Adipocyte (in vitro differentiated cells): ENCODE measurements around the gene PTPRK.
A peak's percentile ranks its signal among the peaks of the same experiment; 100 is the strongest.

Source experiments
- DNase-seq: peaks from one replicate; pipeline ENCODE4 v3.0.0-alpha.2; 2015; ENCODE audit warnings: low read depth
- H3K27me3 ChIP-seq: replicated peaks from 2 replicates; pipeline ENCODE4 v1.7.0; 2013; ENCODE audit warnings: mild to moderate bottlenecking, low read length, moderate library complexity; ENCODE audit not compliant: control insufficient read depth, insufficient read depth
- H3K36me3 ChIP-seq: 2 replicates; pipeline ENCODE4 v1.7.0; 2013; ENCODE audit warnings: low read length, mild to moderate bottlenecking, moderate library complexity; ENCODE audit not compliant: control insufficient read depth, insufficient read depth, severe bottlenecking
- H3K4me1 ChIP-seq: 2 replicates; pipeline ENCODE4 v1.7.0; 2013; ENCODE audit warnings: mild to moderate bottlenecking, low read length, moderate library complexity; ENCODE audit not compliant: control insufficient read depth, insufficient read depth
- H3K4me3 ChIP-seq: 2 replicates; pipeline ENCODE4 v1.7.0; 2013; ENCODE audit warnings: mild to moderate bottlenecking, low read length, moderate library complexity
- H3K9ac ChIP-seq: 2 replicates; pipeline ENCODE4 v1.7.0; 2013; ENCODE audit warnings: mild to moderate bottlenecking, low read length, moderate library complexity
- H3K9me3 ChIP-seq: 2 replicates; pipeline ENCODE4 v1.7.0; 2013; ENCODE audit warnings: mild to moderate bottlenecking, low read length, moderate library complexity; ENCODE audit not compliant: control insufficient read depth

PTPRK gene

DNA sequence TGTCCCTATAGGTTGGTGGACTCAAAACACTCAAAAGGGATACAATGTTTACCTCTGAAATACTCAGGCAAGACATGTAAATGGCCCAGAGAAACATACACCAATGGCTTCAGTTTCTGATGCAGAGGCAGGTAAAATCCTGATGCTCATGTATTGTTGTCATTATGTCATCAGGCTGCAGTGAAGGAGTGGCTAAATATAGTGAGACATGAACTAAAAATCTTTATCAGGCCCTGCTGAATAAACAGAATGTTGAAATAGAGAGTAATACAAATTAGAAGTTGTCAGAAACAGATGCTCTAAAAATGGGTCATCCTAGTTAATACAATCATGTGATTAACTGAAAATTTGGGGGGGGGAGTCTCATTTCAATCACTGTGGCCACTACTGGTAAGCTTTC is 20.4 kb downstream of the PTPRK start:
- Histone ChIP-seq H3K9me3 (no peaks in the 10 kb centered on the region), H3K4me1 (no peaks in the 10 kb centered on the region), H3K27me3 (no peaks in the 10 kb centered on the region), H3K4me3 (no peak overlapping the region), H3K36me3 (no peaks in the 10 kb centered on the region), H3K9ac (no peak overlapping the region)
- DNase-seq: peak; percentile 47

DNA sequence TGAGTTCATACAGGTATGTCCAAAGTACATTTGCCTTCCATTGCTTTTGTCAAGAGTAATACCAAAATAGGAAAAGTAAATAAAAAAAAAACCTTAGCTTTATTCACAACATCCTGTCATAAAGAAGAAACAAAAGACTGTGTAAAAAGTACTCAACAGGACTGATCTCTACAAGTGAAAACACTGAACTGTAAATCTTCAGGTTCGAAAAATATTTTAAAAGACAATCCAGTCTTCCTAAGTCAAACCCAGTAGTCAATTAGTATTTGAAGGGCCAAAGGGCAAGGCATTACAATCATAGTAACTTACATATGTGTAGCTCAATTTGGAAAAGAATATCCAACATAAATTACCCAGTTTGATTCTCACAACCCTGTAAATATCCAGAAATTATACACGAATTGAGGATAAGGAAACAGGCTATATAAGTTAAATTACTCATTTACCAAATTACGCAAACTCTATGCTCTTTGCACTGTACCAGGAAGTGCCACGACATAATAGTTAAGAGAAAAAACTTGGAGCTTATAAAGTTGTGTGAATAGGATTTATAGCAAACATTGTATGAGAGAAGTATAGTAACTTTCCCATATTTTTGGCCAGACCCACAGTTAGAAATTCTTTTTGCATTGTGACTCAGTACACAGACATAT is 21.2 kb downstream of the PTPRK start:
- Histone ChIP-seq H3K9ac (no peak overlapping the region), H3K9me3 (no peaks in the 10 kb centered on the region), H3K4me1 (no peaks in the 10 kb centered on the region), H3K36me3 (no peaks in the 10 kb centered on the region), H3K4me3 (no peak overlapping the region), H3K27me3 (no peaks in the 10 kb centered on the region)
- no peak for DNase-seq

DNA sequence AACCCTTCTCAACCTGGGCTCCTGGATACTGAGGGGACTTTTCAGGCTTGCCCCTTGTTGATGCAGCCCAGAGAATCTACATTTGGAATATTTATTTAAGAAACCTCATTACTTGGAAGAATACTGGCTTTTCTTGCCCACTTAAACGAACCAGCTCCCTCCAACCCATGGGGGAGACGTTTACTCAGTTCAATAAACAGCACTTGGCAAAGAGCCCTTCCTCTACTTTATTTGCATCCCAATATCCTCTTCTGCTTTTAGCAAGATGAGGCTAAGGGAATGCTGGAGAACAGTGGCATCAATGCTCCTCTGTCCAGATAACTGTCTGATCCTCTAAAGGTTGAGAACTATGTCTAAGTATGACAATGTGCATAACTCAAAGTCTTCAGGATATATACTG is 22.2 kb downstream of the PTPRK start:
- no peak for DNase-seq
- no peak overlapping the region for H3K4me3 ChIP-seq
- H3K4me1 ChIP-seq: no peaks in the 10 kb centered on the region
- no peaks in the 10 kb centered on the region for H3K36me3 ChIP-seq
- no peak overlapping the region for H3K9ac ChIP-seq
- no peaks in the 10 kb centered on the region for H3K27me3 ChIP-seq
- no peaks in the 10 kb centered on the region for H3K9me3 ChIP-seq

DNA sequence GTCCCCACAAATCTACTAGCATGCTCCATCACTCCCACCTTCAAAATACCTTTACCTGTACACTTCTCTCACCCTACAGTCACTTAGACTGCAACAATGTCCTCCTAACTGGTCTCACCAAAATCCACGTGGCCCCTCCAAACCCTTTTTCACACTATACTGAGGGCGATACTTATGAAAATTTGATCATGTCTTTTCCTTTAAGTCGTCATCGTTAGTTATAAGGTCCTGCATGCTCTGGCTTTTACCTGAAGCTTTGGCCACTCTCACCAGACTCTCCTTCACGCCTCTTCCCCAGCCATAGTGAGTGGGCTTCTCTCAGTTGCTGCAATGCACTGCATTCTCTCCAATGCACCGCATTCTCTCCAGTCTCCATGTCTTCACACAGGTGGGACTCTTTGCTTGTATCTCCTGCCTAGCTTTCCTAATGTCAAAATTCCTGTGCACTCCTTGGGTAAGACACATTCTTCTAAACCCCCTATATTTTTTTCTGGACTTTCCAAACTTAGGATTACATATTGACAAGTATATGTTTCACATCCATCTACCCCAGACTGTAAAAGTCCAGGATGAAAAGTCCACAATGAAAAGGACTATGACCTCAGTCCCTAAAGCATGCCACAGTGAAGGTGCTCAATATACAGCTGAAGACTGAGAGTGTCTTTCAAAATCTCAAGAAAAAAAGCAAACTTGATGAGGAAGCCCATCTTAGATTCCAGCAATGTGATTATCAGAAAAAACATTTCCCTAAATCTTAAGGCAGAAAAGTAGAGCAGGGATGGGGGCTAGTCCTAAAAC is 24.7 kb downstream of the PTPRK start:
- H3K36me3 ChIP-seq: no peaks in the 10 kb centered on the region
- peaks cover 6% of the 10 kb centered on the region for H3K4me1 ChIP-seq
- H3K27me3 ChIP-seq: no peaks in the 10 kb centered on the region
- H3K9me3 ChIP-seq: no peaks in the 10 kb centered on the region
- H3K4me3 ChIP-seq: no peak overlapping the region
- H3K9ac ChIP-seq: no peak overlapping the region
- no peak for DNase-seq

DNA sequence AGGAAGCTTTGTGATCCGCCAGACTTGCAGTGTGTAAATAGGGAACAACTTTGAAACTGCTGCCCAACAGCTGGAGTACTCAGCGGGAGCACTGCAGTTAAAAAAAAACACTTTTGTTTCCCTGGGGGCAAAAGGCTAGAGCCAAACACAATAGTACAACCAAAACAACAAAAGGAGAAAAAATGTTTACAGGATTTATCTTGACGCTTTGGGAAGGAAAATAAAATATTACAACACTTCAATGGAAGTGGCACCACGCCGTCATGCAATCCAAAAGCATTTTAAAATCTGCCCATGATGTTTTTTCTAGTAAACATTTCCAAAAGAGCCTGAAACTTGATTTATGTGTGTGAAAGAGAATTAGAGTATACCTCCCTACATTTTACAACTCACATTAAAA is 26.0 kb downstream of the PTPRK start:
- H3K4me3 ChIP-seq: no peak overlapping the region
- no peaks in the 10 kb centered on the region for H3K36me3 ChIP-seq
- peaks cover 6% of the 10 kb centered on the region for H3K4me1 ChIP-seq
- no peak for DNase-seq
- H3K9me3 ChIP-seq: no peaks in the 10 kb centered on the region
- no peaks in the 10 kb centered on the region for H3K27me3 ChIP-seq
- H3K9ac ChIP-seq: no peak overlapping the region

DNA sequence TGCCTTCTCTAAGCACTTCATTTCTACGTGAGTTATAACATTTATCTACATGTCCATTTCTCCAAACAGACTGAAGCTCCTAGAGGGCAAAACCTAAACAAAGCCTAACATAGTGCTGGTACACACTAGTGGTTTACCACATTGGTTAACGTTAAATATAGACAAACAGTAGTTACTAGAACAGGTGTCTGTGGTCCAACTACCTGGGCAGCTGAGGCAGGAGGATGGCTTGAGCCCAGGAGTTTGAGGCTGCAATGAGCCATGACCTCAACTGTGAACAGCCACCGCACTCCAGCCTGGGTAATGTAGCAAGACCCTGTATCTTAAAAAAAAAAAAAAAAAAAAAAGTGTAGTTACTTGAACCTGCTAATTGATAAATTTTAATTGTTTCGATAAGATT is 26.5 kb downstream of the PTPRK start:
- DNase-seq: no peak
- H3K27me3 ChIP-seq: no peaks in the 10 kb centered on the region
- no peaks in the 10 kb centered on the region for H3K36me3 ChIP-seq
- H3K4me1 ChIP-seq: peaks cover 6% of the 10 kb centered on the region
- no peak overlapping the region for H3K9ac ChIP-seq
- H3K9me3 ChIP-seq: no peaks in the 10 kb centered on the region
- no peak overlapping the region for H3K4me3 ChIP-seq

DNA sequence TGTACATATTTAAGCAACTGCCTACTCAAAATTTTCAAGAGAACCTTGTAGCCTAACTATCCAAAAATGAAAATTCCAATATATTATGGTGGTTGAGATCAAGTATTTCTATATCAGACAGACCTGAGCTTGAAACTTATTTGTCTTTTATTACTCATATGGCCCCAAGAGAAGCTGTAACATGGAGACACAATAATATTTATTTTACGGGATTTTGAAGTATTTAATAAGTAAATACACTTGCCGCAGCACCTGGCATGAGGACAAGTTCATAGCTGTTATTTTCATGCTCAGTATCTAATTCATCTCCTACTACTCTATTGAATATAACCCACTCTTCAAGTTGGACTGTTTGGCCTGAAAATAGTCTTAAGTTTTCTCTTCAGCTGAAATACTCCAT is 28.0 kb downstream of the PTPRK start:
- Histone ChIP-seq H3K4me1 (peaks cover 6% of the 10 kb centered on the region), H3K9ac (no peak overlapping the region), H3K36me3 (no peaks in the 10 kb centered on the region), H3K9me3 (no peaks in the 10 kb centered on the region), H3K27me3 (no peaks in the 10 kb centered on the region), H3K4me3 (no peak overlapping the region)
- DNase-seq: no peak

DNA sequence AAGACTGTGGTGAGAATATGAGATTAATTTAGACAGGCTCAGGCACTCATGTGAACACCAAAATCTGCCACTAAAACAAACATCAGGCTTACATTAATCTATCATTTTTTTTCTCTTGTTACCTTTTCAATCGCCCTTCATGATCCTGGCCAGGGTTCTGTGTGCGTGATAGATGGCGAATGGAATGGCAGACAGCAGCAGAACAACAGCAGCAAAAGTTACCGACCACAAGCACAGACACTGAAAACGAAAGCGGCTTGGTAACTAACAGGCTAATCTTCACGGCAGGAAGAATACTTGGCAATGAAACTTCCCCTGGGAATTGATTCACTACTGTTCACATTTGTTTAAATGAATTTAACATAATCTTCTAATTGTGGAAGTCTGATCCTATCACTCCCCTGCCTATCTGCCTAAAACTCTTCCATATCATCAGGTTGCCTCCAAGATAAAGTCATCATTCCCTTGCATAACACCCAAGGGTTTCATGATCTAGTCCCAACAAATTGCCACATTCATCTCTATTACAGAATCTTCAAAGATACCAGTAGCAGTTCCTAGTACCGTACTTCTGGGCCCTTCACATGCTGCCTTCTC is 28.7 kb downstream of the PTPRK start:
- Histone ChIP-seq H3K36me3 (no peaks in the 10 kb centered on the region), H3K27me3 (no peaks in the 10 kb centered on the region), H3K9ac (peak overlapping the region; percentile 18), H3K4me1 (peaks cover 6% of the 10 kb centered on the region), H3K4me3 (peak overlapping the region; percentile 79), H3K9me3 (no peaks in the 10 kb centered on the region)
- peak; percentile 76 for DNase-seq

DNA sequence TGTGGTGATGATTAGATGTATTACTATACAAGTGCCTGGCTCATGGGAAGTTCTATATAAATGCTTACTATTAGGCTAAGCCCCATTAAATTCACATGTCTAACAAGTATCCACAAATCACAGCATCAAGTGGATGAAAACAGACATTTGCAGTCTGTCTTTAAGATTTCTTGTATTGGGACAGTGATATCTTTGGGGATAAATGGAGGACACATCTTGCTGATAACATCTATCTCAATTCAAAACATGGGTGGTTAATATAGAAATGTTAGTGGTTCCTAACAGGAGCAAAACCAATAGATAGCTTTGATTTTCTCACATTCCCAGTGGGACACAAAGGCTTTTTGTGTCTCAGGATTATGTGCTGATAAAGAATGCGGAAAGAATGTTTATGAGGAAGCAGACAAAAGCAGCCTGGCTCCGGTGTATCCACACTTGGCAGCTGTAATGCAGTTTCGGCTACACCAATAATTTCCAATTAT is 29.3 kb downstream of the PTPRK start:
- DNase-seq: no peak
- no peaks in the 10 kb centered on the region for H3K9me3 ChIP-seq
- no peaks in the 10 kb centered on the region for H3K27me3 ChIP-seq
- peak overlapping the region; percentile 79 for H3K4me3 ChIP-seq
- peak overlapping the region; percentile 18 for H3K9ac ChIP-seq
- no peaks in the 10 kb centered on the region for H3K36me3 ChIP-seq
- peaks cover 6% of the 10 kb centered on the region for H3K4me1 ChIP-seq

DNA sequence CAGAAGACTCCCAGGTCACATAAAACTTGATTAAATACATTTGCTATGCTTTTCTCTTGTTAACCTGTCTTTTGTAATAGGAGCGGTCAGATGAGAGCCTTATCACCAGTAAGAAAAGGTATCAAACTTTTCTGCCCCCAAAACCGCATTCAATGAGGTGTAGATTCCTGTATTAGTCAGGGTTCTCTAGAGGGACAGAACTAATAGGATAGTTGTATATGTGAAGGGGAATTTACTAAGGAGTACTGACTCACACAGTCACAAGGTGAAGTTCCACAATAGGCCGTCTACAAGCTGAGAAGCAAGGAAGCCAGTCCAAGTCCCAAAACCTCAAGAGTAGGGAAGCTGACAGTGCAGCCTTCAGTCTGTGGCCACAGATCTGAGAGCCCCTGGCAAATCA is 32.7 kb downstream of the PTPRK start:
- no peaks in the 10 kb centered on the region for H3K27me3 ChIP-seq
- H3K9ac ChIP-seq: no peak overlapping the region
- DNase-seq: no peak
- H3K9me3 ChIP-seq: no peaks in the 10 kb centered on the region
- H3K4me1 ChIP-seq: peaks cover 6% of the 10 kb centered on the region
- H3K4me3 ChIP-seq: no peak overlapping the region
- no peaks in the 10 kb centered on the region for H3K36me3 ChIP-seq

DNA sequence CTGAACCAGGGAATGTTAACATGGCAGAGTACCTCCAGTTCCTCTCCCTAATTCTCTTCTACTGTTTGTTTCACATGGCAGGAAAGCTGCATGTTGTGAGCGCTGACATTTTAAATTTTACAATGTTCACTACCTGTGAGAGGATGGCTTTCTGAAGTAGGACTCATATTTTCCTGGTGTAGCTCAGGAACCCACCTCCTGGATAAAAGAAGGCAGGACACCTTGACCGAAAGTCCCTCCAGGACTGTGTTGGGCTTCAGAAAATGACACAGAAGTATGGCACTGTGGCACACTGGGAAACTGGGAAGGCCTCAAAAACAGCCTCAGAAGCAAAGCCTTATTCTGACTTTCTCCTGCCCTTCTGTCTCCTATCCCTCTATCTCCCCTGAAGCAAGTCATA is 33.3 kb downstream of the PTPRK start:
- Histone ChIP-seq H3K36me3 (no peaks in the 10 kb centered on the region), H3K27me3 (no peaks in the 10 kb centered on the region), H3K9me3 (no peaks in the 10 kb centered on the region), H3K9ac (no peak overlapping the region), H3K4me3 (no peak overlapping the region), H3K4me1 (peaks cover 6% of the 10 kb centered on the region)
- no peak for DNase-seq
